HuH-7 (cell line): ENCODE measurements around the gene SPATA6L.

Experiments
- DNase-seq: peaks from one replicate; pipeline ENCODE4 v3.0.0; 2011; ENCODE audit warnings: low spot score

SPATA6L gene

DNA sequence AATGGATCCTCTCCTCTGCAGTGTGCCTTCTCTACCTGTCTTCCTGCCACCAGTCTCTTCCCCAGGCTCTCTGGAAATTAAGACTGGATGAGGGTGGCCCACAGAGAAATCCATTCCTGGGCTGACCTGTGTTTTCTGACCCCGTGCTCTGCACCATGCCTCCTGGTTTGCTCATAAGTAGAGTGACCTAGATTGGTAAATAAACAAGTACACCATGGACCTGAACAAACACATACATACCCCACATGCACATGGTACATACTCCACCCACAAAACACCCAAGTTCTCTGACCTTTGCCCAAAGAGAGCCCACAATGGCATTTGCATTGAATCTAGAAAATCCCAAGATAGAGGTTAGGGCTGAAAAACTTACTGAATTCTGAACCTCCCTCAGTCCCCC is 81.6 kb downstream of the SPATA6L start:
- no peak for DNase-seq

DNA sequence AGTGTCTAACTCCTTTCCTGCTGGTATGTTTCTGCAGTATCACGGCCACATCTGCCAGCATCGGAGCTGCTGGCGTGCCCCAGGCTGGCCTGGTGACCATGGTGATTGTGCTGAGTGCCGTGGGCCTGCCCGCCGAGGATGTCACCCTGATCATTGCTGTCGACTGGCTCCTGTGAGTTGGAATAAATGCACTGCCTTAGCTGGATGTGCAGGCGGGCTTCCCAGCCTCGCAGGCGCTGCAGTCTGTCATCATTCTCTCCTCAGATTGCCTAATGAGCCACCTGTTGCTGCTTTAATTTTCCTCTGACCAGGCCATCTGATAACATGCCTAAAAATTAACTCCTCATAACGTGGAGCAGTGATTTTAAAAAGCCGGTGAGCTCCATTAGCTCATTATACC is 83.3 kb downstream of the SPATA6L start:
- no peak for DNase-seq

GRCh38 chr9:4581861-4582565 is 84.3 kb downstream of the SPATA6L start:
- no peak for DNase-seq

DNA sequence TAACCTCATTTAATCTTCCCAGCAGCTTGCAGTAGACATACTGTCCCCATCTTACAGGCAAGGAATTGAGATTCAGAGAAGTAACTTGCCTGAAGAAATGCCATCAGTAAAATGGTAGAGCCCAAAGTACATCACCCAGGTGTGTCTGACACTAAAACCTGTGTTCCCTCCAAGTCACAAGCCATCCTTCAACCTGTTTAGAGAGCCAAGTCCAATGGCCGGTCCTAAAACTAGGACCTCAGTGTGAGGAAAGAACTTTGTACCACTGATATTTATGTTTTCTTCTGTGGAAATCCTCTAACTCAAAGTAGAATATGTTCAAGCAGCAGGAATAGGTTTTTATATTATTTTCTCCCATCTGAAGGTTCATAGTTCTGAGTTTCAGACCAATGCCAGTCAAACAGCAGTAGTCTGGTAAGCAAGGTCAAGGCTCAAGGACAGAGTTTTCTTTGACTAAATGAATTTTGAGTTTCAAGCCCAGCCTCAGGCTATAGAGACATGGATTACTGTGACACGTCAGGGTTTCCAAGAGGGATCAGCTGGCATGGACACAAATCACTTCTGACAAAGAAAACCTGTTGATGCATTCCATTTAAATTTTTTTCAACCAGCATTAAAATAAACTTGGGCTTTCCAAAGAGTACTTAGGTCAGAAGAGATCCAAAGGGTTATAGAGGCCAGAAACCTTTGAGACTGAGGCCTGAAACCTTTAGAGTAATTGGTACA is 85.1 kb downstream of the SPATA6L start:
- DNase-seq = no peak

DNA sequence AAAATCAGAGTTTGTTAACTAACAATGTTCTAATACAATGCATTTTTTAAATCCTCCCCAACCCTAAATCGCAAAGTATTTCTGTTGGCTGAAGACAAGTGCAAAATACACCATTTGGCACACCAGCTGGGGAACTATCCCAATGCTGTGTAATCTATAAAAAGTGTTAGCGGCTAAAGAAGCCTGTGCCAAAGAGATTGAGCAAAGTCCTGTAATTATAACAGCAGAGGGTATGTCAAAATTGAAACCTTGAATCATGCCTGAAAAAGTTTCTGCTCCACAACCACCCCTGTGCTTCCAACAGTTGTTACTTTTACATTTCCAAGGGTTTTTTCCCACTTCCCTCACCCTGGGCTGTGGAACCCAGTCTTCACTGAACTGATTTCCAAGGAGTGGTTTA is 87.3 kb downstream of the SPATA6L start:
- DNase-seq = no peak

DNA sequence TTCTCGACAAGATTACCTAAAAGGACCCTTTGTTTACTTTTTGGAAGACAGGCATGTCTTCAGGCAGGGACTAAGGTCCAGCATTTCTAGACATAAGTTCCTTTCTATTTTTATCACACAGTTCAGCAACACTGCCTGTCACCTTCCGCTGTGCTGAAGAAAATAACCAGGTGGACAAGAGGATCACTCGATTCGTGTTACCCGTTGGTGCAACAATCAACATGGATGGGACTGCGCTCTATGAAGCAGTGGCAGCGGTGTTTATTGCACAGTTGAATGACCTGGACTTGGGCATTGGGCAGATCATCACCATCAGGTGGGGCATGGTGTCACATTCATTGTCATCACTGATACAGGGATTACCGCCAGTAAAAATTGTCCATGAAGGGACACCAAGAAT is 89.8 kb downstream of the SPATA6L start:
- no peak for DNase-seq

DNA sequence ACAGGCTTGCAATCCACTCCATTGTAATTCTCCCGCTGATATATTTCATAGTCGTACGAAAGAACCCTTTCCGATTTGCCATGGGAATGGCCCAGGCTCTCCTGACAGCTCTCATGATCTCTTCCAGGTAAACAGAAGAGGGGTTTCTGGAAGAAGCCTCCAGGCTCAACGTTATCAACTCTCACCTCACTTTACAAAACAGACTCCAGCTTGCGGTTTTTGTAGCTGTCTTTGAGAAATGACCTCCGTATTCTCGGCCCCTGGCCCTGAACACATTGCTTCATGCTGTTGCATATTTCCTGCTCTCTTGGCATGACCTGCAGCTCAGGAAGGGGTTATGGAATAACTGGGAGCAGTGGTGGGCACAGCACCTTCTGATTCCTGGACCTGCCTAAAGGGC is 90.3 kb downstream of the SPATA6L start:
- DNase-seq = no peak

GRCh38 chr9:4574657-4575243 is 91.5 kb downstream of the SPATA6L start:
- DNase-seq = no peak

DNA sequence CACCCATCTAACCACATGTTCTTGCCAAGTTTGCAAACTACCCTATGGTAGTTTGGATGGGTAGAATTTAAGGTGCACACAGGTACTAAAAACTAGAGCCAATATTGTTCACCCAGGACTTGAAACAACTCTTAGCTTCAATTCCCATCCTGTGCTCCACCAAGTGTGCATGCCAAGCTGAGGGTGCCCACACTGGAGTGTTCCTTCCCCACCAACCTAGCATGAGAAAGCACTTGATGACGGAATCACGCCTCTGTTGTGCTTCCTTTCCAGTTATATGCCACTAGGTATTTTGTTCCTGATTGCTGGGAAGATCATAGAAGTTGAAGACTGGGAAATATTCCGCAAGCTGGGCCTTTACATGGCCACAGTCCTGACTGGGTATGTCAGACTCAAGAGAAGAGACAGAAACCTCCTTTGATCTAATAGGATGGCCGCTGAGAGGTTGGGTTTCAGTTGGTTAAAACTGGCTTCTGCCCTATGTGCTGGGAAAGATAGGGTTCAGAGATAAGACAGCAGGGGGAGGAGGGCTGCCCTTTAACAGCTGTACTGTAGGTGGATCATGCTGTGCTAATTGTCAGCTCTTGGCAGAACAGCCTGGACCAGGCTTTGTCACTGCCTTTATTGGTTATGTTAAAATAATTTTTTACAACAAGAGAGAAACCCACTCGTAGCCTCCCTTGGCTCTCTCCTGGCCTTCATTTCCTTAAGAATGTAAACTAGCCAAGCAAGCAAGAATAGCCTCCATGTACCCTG is 92.5 kb downstream of the SPATA6L start:
- DNase-seq = no peak

- no peak for DNase-seq
Observed at GRCh38 chr9:4573176-4573575, 93.1 kb downstream of the SPATA6L start.

- no peak for DNase-seq
Observed at GRCh38 chr9:4572184-4572826, 94.0 kb downstream of the SPATA6L start.

DNA sequence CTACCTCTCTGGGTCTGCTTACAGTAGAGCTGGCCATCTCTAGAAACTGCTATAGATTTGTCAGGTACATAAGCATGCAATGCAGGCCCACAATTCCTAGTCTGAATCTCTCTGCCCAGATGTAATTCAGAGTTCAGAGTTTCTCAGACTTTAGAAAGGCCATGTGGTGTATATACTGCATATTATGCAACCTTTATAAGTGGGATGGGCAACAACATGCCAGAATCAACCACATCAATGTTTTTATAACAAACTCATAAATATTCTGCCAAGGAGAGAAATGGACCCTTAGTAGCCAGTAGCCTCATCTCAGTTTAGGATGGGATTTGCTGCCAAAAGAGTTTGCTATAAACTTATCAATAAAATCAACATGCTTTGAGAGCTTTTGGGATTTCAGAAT is 97.2 kb downstream of the SPATA6L start:
- DNase-seq = no peak

DNA sequence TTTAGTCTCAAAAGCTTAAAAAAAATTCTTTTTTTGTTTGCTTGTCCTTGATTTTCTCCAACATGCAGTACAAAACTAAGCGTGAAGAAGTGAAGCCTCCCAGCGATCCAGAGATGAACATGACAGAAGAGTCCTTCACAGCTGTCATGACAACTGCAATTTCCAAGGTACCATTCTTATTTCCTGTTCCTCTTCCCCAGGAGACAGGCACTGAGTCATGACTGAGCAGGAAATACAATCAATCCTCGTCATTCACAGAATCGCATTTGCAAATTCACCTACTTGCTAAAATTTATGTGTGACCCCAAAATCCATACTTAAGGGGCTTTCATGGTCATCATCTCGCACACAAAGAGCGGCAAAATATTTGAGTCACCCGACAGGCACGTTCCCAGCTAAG is 98.7 kb downstream of the SPATA6L start:
- DNase-seq = no peak

DNA sequence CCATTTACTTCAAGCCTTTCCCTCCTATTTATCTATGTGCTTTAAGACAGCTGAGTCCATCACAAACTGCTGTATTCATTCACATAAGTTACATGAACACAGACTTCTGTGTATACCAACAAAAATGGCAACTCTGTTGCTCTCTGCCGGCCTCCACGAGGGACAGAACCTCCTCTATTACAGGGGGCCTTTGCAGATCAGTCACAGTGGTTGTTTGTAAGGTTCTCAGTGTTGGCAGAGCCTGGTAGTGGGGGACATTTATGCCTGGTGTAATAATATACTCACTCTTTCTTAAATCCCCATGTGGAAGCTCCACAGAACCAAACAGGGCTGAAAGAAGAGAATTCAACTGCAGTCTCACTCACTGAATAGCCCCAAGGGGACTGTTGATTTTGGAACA is 99.5 kb downstream of the SPATA6L start:
- no peak for DNase-seq

DNA sequence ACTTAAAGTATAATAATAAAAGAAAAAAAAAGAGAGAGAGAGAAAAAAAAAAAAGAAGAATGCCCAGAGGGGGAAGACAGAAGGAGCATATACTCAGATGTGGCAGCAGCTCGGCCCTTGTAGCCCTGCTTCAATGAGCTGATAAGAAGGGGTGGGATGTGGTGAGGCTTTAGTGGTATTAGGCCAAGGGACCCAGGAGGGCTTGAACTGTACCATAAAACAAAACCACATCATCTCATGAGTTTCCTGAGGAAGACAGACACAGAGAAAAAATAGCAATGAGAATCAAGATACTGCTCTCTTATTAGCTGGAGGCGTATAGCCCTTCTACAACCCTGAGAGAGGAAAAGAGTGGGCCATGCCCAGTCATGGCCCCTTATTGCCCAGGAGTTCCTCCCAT is 103.2 kb downstream of the SPATA6L start:
- DNase-seq = no peak

DNA sequence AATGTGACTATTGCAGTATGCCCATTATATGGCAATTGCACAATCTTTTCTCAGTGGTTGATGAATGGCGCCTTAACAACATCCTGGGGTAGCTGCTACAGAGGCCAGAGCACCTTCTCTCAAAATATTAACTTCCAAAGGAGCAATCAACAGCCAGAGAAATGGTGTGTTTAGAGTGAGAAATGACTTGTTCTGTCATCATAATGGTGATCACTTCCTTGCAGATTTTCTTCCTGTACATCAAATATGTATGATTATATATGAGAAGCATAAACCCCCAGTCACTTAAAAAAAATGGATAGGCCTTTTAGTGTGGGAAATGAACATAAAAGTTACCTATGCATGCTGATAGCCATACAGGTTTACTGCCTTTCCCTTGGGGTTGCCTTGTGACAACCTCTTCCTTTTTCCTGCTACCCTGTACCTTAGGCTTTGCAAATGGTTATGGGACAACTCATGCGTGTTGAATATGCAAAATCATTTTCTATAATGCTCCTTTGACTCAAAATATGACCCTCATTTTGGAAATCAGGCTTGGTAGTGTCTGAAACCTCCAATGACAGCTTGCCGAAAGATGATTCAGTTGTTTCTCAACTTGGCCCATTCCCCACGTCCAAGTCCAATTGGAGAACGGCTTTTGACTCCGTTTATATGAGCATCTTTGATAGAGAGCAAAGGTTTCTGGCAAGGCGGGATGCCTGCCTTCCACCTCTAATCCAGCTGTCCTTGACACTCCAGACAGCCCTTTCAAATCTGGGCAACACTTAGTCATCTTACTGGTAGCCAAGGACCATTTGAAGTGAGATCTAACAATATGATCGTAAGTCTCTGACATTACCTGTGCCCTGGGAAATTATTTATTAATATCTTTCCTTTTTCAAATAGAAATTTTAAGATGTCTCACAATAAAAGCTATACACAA is 106.8 kb downstream of the SPATA6L start:
- DNase-seq = no peak

GRCh38 chr9:4558371-4558998 is 107.8 kb downstream of the SPATA6L start:
- DNase-seq = no peak

- no peak for DNase-seq
Observed at GRCh38 chr9:4555236-4555635, 111.0 kb downstream of the SPATA6L start.

DNA sequence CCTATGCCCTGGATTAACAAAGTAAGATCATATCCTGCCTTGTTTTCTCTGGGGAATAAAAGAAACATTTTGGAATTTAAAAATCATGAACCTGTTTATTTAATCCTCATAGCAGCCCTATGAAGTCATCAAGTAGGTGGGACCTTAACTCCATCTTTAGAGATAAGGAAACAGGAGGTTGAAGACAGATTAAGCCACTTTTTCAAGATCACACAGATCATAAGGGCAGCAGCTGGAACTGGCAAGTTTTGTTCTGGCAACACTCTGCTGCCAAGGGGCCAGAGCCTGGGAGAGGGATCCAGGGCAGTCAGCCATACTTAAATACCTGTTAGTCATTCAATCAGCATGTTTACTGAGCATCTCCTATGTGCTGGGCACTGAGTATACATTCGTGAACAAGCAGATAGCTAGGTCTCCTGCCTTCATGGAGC is 112.3 kb downstream of the SPATA6L start:
- DNase-seq = no peak

DNA sequence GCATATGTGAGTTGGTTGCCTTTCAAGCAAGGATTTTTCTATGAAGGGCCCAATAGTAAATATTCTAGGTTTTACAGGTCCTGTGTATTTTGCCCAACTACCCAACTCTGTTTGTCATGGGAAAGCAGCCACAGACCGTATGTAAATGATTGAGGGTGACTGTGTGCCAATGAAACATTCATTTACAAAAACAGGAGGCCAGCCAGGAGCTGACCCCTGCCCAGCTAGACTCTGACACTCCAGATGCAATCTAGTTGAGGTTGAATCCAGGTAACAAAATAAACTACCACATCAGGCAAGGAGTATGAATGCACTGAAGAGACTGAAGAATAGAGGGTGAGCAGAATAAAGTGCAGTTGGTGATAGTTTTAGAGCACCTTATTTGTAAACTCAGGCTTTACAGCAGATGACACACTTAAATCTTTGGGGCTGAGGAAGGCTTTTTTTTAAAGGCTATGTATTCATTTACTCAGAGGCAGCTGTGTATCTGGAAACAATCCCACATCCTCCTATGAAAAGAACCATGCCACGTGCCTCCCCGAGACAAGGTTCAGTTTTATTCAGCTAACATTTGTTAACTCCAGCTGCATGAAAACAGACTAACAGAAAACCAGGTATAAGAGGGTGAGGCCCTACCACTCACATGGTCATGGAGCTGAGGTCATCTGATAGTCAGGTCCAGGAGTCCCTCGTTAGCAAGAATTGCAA is 115.3 kb downstream of the SPATA6L start:
- DNase-seq = no peak
